Left lung (tissue), 10 donors: Measurements from ENCODE around the gene MMP20. TPM values are rescaled to one million over a fixed set of nuclear protein-coding genes. Genes with fewer than 3 reads are reported as not detected.

Experiments used
- ATAC-seq: fragments of 200-7000 bp; cut with Tn5 transposase; one replicate; pipeline ENCODE4 v1.9.1; 2020; ENCODE audit warnings: moderate library complexity
- DNase-seq, 4 donors: peaks; one replicate each; pipeline ENCODE4 v3.0.0-alpha.2; 2013 to 2020
- H3K27ac ChIP-seq, 2 donors: fragments of 200-600 bp; sonication (generic) in 1 of 2; one replicate each; pipeline versions ENCODE4 v1.5.0 to v1.8.0; 2020 to 2021
- H3K27me3 ChIP-seq, 2 donors: fragments of 200-600 bp; sonication (generic) in 1 of 2; one replicate each; pipeline versions ENCODE4 v1.5.0 to v1.8.0; 2020 to 2021
- H3K36me3 ChIP-seq, 2 donors: fragments of 200-600 bp; sonication (generic) in 1 of 2; one replicate each; pipeline versions ENCODE4 v1.5.0 to v1.8.0; 2020 to 2021
- H3K4me1 ChIP-seq, 2 donors: fragments of 200-600 bp; one replicate each; pipeline ENCODE4 v1.8.0; 2021
- H3K4me3 ChIP-seq, 2 donors: fragments of 200-600 bp; sonication (generic) in 1 of 2; one replicate each; pipeline versions ENCODE4 v1.5.0 to v1.8.0; 2020 to 2021; ENCODE audit warnings: mild to moderate bottlenecking in 1 of 2
- H3K9me3 ChIP-seq, 2 donors: fragments of 200-600 bp; sonication (generic) in 1 of 2; one replicate each; pipeline versions ENCODE4 v1.5.0 to v1.8.0; 2020 to 2021
- intact Hi-C, 2 donors: fragments of 100-400 bp; cut with DNase I; formaldehyde crosslinking; loops; one replicate each; pipeline versions ENCODE4 v1.11.2 to v1.14.2; 2022
- polyA plus RNA-seq, 6 donors: library from polyadenylated mRNA; unstranded; fragments of 120-200 nt; gene quantifications; one replicate each; pipeline ENCODE4 v1.2.1, GENCODE V29; 2013; ENCODE audit not compliant: insufficient read length in 6 of 6
- total RNA-seq, 2 donors: library from RNA; stranded (reverse); fragmentation: NEBNext Ultra II Directional; extraction: Animal tissue kit (Norgen Biotek cat#: 25700); gene quantifications; one replicate each; pipeline ENCODE4 v1.2.1, GENCODE V29; 2021
- TF ChIP-seq, protein P1 (sequence below), 2 donors: fragments of 200-600 bp; sonication (generic) in 1 of 2; IDR thresholded peaks; one replicate each; pipeline versions ENCODE4 v1.5.0 to v1.8.0; 2021; ENCODE audit warnings: antibody characterized with exemption in 2 of 2
- donor health status: DM: no; HTN: yes; CAD: no.
- donor health status: DM: no; HTN: no; CAD: no.

The MMP20 gene
- total and polyA plus RNA-seq, 8 donors = not detected

DNA sequence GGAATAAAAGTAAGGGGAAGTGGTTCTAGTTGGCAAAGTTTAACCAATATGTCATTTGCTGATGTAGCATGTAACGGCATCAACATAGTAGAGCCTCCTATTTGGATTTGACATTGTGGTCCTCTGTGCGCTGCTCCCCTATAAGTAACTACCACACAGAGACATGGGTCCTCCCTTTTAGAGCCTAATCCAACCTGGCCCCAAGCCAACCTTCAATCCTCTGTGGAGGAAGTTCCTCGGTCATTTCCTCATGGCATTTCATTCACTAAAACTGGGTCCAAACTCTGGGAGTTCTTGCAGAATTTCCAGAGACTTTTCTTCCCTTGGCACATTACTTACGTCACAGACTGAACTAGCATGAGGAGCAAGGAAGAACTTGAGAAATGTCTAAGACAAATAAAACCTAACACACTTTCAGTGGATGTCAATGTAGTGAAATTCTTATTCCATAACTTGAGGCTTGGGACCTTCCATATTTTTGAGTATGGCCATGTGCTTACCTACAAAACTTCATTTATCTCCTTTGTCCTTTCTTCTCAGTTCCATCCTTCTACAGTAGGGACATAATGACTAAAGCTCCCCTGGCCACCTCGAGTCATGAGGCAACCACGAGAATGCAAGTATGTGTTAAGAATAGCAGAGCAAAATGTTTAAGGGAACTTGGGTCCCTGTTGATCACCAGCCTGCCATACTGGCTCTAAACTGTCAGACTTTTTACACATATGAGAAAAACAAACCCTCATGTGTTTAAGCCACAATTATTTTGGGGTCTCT is 34.7 kb downstream of the MMP20 start:
- Histone ChIP-seq H3K36me3 (no peaks in the 10 kb centered on the region), H3K9me3 (no peaks in the 10 kb centered on the region), H3K4me1 (no peaks in the 10 kb centered on the region), H3K4me3 (no peak overlapping the region), H3K27ac (no peak overlapping the region), H3K27me3 (no peaks in the 10 kb centered on the region)
- TF ChIP-seq, protein P1, sequence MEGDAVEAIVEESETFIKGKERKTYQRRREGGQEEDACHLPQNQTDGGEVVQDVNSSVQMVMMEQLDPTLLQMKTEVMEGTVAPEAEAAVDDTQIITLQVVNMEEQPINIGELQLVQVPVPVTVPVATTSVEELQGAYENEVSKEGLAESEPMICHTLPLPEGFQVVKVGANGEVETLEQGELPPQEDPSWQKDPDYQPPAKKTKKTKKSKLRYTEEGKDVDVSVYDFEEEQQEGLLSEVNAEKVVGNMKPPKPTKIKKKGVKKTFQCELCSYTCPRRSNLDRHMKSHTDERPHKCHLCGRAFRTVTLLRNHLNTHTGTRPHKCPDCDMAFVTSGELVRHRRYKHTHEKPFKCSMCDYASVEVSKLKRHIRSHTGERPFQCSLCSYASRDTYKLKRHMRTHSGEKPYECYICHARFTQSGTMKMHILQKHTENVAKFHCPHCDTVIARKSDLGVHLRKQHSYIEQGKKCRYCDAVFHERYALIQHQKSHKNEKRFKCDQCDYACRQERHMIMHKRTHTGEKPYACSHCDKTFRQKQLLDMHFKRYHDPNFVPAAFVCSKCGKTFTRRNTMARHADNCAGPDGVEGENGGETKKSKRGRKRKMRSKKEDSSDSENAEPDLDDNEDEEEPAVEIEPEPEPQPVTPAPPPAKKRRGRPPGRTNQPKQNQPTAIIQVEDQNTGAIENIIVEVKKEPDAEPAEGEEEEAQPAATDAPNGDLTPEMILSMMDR (IDR thresholded peaks at IDR 0.05) = no peak
- intact Hi-C loops = no loop called here
- DNase-seq (no peak), ATAC-seq (no peak)

DNA sequence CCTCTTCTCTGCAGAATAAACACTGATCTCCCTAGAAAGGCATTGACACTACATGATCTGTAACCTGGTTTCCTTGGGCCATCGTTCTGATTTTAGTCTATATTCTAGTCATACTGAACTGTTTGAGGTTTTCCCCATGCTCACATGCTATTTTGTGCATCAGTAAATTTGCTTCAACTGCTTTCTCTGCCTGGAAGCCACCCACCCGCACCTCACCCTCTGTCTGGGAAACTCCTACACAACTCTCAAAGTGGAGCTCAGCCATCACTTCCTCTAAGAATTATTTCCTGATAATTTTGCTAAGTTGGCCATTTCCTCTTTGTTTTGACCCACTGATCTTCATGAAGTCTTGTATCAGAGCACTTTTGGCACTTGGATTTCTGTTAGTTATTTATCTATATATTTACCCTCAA is 36.1 kb downstream of the MMP20 start:
- H3K27me3 ChIP-seq = no peaks in the 10 kb centered on the region
- H3K9me3 ChIP-seq = no peaks in the 10 kb centered on the region
- H3K36me3 ChIP-seq = no peaks in the 10 kb centered on the region
- no peak for DNase-seq
- no peaks in the 10 kb centered on the region for H3K4me1 ChIP-seq
- TF ChIP-seq, protein P1 (IDR thresholded peaks at IDR 0.05) = no peak
- intact Hi-C loops = no loop called here
- ATAC-seq = no peak
- no peak overlapping the region for H3K27ac ChIP-seq
- H3K4me3 ChIP-seq = no peak overlapping the region

DNA sequence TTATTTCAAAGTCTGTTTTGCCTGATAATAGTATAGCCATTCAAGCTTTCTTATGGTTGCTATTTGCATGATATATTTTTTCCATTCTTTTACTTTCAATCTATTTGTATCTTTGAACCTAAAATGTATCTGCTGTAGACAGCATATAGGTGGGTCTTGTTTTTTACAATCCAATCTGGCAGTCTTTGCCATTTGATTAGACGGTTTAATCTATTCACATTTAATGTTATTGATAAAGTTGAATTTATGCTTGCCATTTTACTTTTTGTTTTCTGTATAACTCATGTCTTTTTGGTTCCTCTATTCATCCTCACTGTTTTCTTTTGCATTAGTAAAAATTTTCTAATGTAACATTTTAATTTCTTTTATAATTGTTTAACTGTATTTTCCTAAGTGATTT is 37.4 kb downstream of the MMP20 start:
- no peak overlapping the region for H3K27ac ChIP-seq
- H3K36me3 ChIP-seq = no peaks in the 10 kb centered on the region
- H3K4me1 ChIP-seq = no peaks in the 10 kb centered on the region
- TF ChIP-seq, protein P1 (IDR thresholded peaks at IDR 0.05) = no peak
- DNase-seq (no peak), ATAC-seq (no peak)
- intact Hi-C loops = no loop called here
- H3K9me3 ChIP-seq = no peaks in the 10 kb centered on the region
- no peak overlapping the region for H3K4me3 ChIP-seq
- H3K27me3 ChIP-seq = no peaks in the 10 kb centered on the region

DNA sequence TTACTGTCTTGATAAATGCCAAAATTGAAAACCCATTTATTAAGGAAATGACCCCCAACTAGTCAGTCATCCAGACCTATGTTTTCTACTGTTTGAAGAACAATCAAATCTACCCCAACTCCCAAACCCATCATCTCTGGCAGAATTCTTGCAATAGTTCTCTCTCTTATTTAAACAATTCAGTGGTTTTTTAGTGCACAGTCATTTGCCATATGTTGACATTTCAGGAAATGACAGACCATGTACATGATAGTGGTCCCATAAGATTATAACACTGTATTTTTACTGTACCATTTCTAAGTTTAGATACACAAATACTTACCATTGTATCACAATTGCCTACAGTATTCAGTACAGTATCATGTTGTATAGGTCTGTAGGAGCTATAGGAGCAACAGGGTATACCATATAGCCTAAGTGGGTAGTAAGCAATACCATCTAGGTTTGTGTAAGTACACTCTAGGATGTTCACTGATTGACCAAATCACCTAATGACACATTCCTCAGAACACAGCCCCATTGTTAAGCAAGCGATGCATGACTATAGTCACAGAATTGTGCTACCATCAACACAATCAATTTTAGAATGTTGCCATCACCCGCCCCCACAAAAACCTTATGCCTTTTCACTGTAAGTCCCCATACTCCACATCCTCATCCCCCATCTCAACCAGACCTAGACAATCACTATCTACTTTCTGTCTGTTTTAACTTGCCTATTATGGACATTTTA is 41.8 kb downstream of the MMP20 start:
- intact Hi-C loops = no loop called here
- ATAC-seq = no peak
- Histone ChIP-seq H3K36me3 (no peaks in the 10 kb centered on the region), H3K4me3 (no peak overlapping the region), H3K4me1 (no peaks in the 10 kb centered on the region), H3K27ac (no peak overlapping the region), H3K9me3 (no peaks in the 10 kb centered on the region), H3K27me3 (no peaks in the 10 kb centered on the region)
- TF ChIP-seq, protein P1 (IDR thresholded peaks at IDR 0.05) = no peak
- DNase-seq = no peak

DNA sequence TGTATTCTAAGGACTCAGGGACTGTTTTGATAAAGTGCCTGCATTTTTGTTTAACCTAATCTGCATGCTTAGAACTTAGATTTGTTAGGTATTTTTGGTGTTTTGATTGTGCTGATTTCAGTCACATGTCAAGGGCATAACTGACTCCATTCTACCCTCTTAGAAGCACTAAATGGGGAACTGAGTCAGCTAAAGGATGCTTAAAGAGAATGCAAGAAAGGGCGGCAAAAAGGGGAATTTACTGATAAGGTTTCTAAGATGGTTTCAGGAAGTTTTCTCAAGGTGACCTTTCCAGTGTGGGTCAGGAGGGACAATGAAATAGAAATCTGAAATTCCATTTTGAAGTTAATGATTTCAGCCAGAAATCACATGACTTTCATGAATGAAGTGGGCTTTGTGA is 43.0 kb downstream of the MMP20 start:
- DNase-seq (no peak), ATAC-seq (no peak)
- intact Hi-C loops = no loop called here
- no peaks in the 10 kb centered on the region for H3K36me3 ChIP-seq
- H3K27ac ChIP-seq = no peak overlapping the region
- peaks cover 0 to 7% of the 10 kb centered on the region in 2 donors for H3K4me1 ChIP-seq
- TF ChIP-seq, protein P1 (IDR thresholded peaks at IDR 0.05) = no peak
- no peak overlapping the region for H3K4me3 ChIP-seq
- H3K27me3 ChIP-seq = no peaks in the 10 kb centered on the region
- no peaks in the 10 kb centered on the region for H3K9me3 ChIP-seq
